ENCODE results near the gene NUP153. TPM values are rescaled to one million over a fixed set of nuclear protein-coding genes. Genes with fewer than 3 reads are reported as not detected.
"Not testable (repeated sequence)": the region's sequence is repeated elsewhere in the genome, so short reads cannot be mapped to it uniquely, and the experiment has no call there.

Gene NUP153
- total RNA-seq, 2 donors from 2014 or later, result 29.4 to 31.4 TPM

DNA sequence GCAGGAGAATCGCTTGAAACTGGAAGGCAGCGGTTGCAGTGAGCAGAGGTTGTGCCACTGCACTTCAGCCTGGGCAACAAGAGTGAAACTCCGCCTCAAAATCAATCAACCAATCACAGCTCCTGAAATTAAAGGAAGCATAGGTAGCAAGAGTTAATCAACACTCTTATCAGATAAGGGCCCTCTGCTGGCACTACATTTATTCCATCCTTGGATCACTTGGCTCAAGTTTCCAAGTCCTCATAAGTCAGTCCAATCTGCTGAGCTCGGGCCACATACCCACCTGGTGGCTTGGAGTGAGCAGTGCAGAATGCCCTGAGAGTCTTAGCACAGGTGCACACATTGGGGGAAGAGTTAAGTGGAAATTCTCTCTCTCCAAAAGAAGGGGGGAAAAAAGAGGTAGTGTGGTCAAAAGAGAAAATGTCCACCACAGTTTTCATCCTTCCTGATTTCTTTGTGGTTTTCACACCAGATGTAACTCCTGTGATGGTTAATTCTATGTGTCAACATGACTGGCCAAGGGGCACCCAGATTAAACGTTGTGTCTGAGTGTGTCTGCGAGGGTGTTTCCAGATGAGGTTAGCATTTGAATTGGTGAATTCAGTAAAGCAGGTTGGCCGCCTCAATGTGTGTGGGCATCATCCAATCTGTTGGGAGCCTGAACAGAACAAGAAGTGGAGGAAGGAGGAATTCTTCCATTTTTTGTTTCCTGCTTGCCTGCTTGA, 120.8 kb downstream of the NUP153 start:
- DNase-seq (peak in 1 of 2 donors; percentile 44), ATAC-seq (peak; percentile 48)
- intact Hi-C loops (cut with DNase I, micrococcal nuclease), result loop anchor here in 1 of 2 donors (2.0 to 10.0 kb wide), 2 partner anchors 121 to 429 kb away; no protein-coding TSS in a partner anchor

DNA sequence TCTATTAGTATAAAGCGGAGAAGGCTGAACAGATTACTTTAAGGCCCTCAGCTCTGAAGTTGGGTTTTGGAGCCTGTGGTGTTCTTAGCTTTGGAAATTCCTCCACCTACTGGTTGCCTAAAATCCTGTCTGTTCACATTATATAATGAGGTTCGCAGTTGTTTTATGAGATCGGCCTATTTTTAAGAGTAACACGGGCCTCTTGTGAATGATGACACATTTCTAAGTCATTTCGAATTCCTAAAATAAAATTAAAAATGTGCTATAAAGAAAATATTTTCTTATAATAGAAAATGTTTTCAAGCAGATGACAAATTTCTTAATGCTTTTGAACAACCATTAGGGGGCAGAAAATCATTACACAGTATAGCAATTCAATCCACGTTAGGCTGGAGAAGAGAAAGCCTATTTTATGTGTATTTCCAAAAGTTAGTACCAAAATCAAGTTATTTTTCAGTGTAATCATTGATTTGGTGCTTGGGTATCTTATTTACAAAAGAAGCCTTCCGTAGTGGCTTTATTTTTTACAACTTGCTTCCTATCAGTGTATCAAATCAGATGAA, 122.4 kb downstream of the NUP153 start:
- intact Hi-C loops (cut with DNase I, micrococcal nuclease), result loop anchor here in 1 of 2 donors (2.0 to 10.0 kb wide), 3 partner anchors 120 to 428 kb away; partner anchors contain the start of gene RBM24
- peak; percentile 44 for ATAC-seq
- DNase-seq, result no peak

- DNase-seq, result no peak
- ATAC-seq, result no peak
- intact Hi-C loops (cut with DNase I, micrococcal nuclease), result loop anchor here in 1 of 2 donors (2.0 to 10.0 kb wide), 3 partner anchors 119 to 427 kb away; partner anchors contain the start of gene RBM24
These were observed 122.9 kb downstream of the NUP153 start for GRCh38 chr6:17583811-17584210.

GRCh38 chr6:17581282-17581681, 125.4 kb downstream of the NUP153 start:
- intact Hi-C loops (cut with DNase I, micrococcal nuclease), result loop anchor here in 1 of 2 donors (5.0 to 10.0 kb wide), 2 partner anchors 116 to 299 kb away; partner anchors contain the start of gene RBM24
- not testable (repeated sequence) for DNase-seq, ATAC-seq

- peak; percentile 40 to 49 for DNase-seq
- intact Hi-C loops (cut with DNase I, micrococcal nuclease), result loop anchor here in 1 of 2 donors (5.0 to 10.0 kb wide), 2 partner anchors 116 to 298 kb away; partner anchors contain the start of gene RBM24
- ATAC-seq, result peak; percentile 74
These were observed 126.1 kb downstream of the NUP153 start for GRCh38 chr6:17580518-17581048.

DNA sequence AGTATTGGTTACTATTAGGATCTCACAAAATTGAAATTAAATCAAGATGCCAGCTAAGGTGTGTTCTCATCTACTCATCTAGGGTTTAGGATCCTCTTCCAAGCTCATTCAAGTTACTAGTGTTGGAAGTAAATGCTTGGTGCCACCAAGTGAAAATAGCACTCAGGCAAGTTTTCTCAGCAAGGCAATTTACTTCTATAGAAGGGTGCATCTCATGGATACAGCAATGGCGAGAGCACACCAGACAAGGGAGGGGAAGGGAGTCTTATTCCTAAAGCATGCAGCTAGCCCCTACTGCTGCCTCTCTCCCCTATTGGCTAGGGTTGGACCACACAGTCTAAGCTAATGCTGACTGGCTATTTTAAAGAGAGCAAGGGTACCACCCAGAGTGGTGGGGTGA, 129.7 kb downstream of the NUP153 start:
- intact Hi-C loops (cut with DNase I, micrococcal nuclease), result no loop called here
- ATAC-seq, result no peak
- no peak for DNase-seq

DNA sequence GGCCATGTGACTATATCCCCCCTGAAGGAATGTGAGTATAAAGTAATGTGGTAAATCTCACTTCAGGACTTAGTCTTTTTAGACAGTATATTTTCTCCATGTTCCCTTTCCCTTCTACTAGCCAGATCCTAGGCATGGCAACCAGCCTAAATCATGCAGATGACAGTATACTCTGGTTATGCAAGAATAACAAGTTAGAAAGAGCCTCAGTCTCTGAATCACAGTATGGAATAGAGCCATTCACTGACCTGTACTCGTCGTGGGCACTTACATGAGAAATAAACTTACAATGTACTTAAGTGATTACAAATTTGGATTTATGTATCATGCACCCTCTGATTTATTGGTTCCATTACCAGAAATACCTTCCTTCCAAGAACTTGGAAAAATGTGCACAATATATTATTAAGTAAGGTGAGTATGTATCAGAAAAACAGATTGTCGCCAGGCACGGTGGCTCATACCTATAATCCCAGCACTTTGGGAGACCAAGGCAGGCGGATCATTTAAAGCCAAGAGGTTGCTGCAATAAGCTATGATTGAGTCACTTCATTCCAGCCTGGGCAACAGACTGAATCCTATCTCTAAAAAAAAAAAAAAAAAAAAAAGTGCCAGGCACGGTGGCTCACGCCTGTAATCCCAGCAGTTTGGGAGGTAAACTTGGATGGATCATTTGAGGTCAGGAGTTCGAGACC, 131.7 kb downstream of the NUP153 start:
- no peak for ATAC-seq

DNA sequence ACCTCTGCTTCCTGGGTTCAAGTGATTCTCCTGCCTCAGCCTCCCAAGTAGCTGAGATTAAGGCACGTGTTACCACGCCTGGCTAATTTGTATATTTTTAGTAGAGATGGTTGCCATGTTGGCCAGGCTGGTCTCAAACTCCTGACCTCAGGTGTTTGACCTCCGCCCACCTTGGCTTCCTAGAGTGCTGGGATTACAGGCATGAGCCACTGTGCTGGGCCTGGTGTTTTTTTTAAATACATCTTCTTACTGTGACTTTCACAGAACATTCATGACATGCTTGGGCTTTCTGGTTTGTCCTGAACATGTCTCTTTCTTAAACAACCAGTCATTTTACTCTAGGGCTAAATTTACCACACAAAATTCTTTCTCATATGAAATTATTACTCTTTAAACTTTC, 141.3 kb downstream of the NUP153 start:
- ATAC-seq (no peak), DNase-seq (no peak)
- intact Hi-C loops (cut with DNase I, micrococcal nuclease), result no loop called here

More for the DNA sequence above, 131.7 kb downstream of the NUP153 start:
- no peak for DNase-seq
- intact Hi-C loops (cut with DNase I, micrococcal nuclease), result no loop called here

Other genes with a start within 250 kb of the NUP153 start
- 10 to 100 TPM; 39.2 to 44.9 TPM for gene FAM8A1, start 106.6 kb downstream of the NUP153 start, total RNA-seq

Data from left colon (tissue), 2 donors.